HepG2 (cell line): ENCODE data around the gene DNM1. TPM values are rescaled to one million over a fixed set of nuclear protein-coding genes. Genes with fewer than 3 reads are reported as not detected.
A peak's percentile ranks its signal among the peaks of the same experiment; 100 is the strongest.

Experiments used
- BRD4 ChIP-seq: sonication (generic); formaldehyde crosslinking; IDR thresholded peaks from 2 replicates; pipeline ENCODE4 v1.4.0; 2020; ENCODE audit warnings: missing genetic modification reagents
- GLI4 ChIP-seq: sonication (generic); formaldehyde crosslinking; IDR thresholded peaks from 2 replicates; pipeline ENCODE4 v1.5.1; 2020; ENCODE audit warnings: missing genetic modification reagents, mild to moderate bottlenecking, moderate library complexity, borderline replicate concordance
- MAX ChIP-seq: IDR thresholded peaks from 2 replicates; pipeline ENCODE4 v1.6.1; 2012; ENCODE audit warnings: inconsistent platforms
- NR2C2 ChIP-seq: sonication (generic); formaldehyde crosslinking; IDR thresholded peaks from 2 replicates; pipeline ENCODE4 v1.4.0; 2020; ENCODE audit warnings: missing genetic modification reagents, mild to moderate bottlenecking, moderate library complexity, borderline replicate concordance
- RBM39 ChIP-seq: fragments of 200-400 bp; formaldehyde crosslinking; IDR thresholded peaks from one replicate; pipeline ENCODE4 v1.6.1; 2018; ENCODE audit warnings: antibody characterized with exemption, mild to moderate bottlenecking, low read depth, low read length; ENCODE audit not compliant: poor library complexity, severe bottlenecking
- SAFB2 ChIP-seq: sonication (generic); formaldehyde crosslinking; IDR thresholded peaks from 2 replicates; pipeline ENCODE4 v1.5.1; 2020; ENCODE audit warnings: missing genetic modification reagents, low read depth, mild to moderate bottlenecking, borderline replicate concordance
- ZNF275 ChIP-seq: sonication (generic); formaldehyde crosslinking; IDR thresholded peaks from 2 replicates; pipeline ENCODE4 v1.8.0; 2022; ENCODE audit warnings: missing genetic modification reagents, mild to moderate bottlenecking, inconsistent platforms, borderline replicate concordance
- polyA plus RNA-seq, 8 experiments: library from polyadenylated mRNA; depleted of rRNA in 3 of 8; stranded (reverse) in 7 of 8; unstranded in 1 of 8; fragments of >200 nt; fragmentation: Illumina TruSeq in 4 of 8; extraction: Trizol in 4 of 8; gene quantifications; 2 replicates each; pipeline versions ENCODE4 v1.2.1 to v1.2.3, GENCODE V29; 2011 to 2016; ENCODE audit warnings: low read depth in 4 of 8, missing spikeins in 1 of 8, mixed read lengths in 1 of 8; ENCODE audit not compliant: insufficient read depth in 1 of 8
- total RNA-seq, 5 experiments: library from RNA; depleted of rRNA; stranded (reverse); fragments of >200 nt; fragmentation: Illumina TruSeq; extraction: Trizol; gene quantifications; 2 replicates each; pipeline ENCODE4 v1.2.3, GENCODE V29; 2016; ENCODE audit warnings: low read depth in 1 of 5
- TF ChIP-seq, protein P1 (sequence below): sonication (generic); formaldehyde crosslinking; IDR thresholded peaks from 2 replicates; pipeline ENCODE4 v1.4.0; 2020; ENCODE audit warnings: missing genetic modification reagents

The DNM1 gene
- total and polyA plus RNA-seq, 2 of the 13 experiments (the other 11 are each of a cell fraction or from before 2014, with no cell fraction given), result 0.13 to 0.58 TPM

DNA sequence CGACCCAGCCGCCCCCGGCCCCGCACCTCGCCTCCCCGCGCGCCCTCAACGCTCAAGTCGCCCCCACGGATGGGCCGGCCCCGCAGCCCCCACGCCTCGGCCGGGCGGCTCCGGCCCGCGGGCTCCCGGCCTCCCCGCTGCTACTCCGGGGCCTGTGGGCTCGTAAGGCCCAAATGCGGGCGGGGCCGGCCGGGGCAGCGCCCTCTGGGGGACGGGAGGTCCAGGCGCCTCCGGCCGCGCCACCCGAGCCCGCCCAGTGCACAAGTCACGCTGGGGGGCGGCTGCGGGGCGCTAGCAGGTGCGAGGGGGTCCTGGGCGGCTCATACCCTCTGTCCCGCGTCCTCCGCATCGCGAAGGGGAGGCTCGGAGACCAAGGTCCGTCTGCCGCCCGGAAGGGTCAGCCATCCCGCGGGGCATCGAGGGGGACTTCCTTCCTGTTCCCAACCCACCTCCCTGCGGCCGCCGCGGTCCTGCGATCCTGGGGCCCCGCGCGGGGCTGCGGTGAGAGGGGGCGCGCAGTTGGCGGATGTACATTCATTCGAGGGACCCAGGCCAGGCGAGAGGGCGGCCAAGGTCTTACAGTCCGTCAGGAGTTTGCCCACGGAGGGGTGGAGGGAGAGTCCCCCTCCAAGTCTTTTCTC, 11.7 kb upstream of the DNM1 start, which contains the start of gene CIZ1 (continued):
- TF ChIP-seq, protein P1, sequence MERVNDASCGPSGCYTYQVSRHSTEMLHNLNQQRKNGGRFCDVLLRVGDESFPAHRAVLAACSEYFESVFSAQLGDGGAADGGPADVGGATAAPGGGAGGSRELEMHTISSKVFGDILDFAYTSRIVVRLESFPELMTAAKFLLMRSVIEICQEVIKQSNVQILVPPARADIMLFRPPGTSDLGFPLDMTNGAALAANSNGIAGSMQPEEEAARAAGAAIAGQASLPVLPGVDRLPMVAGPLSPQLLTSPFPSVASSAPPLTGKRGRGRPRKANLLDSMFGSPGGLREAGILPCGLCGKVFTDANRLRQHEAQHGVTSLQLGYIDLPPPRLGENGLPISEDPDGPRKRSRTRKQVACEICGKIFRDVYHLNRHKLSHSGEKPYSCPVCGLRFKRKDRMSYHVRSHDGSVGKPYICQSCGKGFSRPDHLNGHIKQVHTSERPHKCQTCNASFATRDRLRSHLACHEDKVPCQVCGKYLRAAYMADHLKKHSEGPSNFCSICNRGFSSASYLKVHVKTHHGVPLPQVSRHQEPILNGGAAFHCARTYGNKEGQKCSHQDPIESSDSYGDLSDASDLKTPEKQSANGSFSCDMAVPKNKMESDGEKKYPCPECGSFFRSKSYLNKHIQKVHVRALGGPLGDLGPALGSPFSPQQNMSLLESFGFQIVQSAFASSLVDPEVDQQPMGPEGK (CRISPR knock-in tag), result peak; percentile 77; the same call in 1 of the 2 replicates
- TF ChIP-seq NR2C2 (peak; percentile 66), ZNF275 (no peak), RBM39 (peak; percentile 91), BRD4 (CRISPR knock-in tag) (peak; percentile 81; the same call in 1 of the 2 replicates), GLI4 (peak; percentile 85), MAX (peak; percentile 76; the same call in 1 of the 2 replicates), SAFB2 (CRISPR knock-in tag) (peak; percentile 95)
